ENCODE results near the gene CUX1. TPM values are rescaled to one million over a fixed set of nuclear protein-coding genes. Genes with fewer than 3 reads are reported as not detected.

The CUX1 gene
- total RNA-seq, 1 experiment from 2014 or later: 54.8 TPM

DNA sequence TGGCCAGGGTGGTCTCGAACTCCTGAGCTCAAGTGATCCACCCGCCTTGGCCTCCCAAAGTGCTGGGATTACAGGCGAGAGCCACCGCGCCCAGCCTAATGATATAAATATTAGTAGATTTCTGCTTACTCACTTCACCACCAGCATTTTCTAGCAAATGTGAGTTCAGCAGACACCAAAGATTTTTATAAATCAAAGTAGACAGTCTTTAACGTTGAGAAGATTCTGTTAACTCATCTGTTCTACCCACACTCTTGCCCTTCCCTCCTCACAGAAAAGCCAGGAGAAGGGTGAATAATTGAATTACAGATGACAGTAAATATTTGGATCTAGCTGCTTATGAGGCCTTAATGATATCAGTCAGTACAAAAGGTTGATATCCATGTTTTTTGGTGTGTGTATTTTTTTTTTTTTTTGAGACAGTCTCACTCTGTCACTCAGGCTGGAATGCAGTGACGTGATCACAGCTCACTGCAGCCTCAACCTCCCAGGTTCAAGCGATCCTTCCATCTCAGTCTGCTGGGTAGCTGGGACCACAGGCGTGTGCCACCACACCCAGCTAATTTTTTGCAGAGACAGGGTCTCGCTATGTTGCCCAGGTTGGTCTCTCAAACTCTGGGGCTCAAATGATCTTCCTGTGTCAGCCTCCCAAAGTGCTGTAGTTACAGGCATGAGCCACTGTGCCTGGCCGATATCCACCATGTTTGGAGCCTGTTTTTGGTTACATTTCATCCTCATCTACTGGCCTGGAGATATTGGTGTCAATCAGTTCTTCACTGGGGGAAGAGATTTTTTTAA, 120.5 kb downstream of the CUX1 start:
- CTCF ChIA-PET: no interaction called here
- Mint-ChIP-seq H3K27ac (ENCODE audit: unreplicated experiment) (no peak overlapping the region), H3K4me3 (ENCODE audit: low read depth, unreplicated experiment) (no peak overlapping the region), H3K9me3 (ENCODE audit: low read depth, unreplicated experiment) (no peaks in the 10 kb centered on the region), H3K4me1 (ENCODE audit: low read depth, unreplicated experiment) (peaks cover 11% of the 10 kb centered on the region), H3K27me3 (ENCODE audit: unreplicated experiment) (no peaks in the 10 kb centered on the region), H3K36me3 (ENCODE audit: insufficient read depth, unreplicated experiment) (no peaks in the 10 kb centered on the region)
- BruUV-seq (replicated peaks): no TSS peak
- no peak for DNase-seq
- TF ChIP-seq, protein P1, sequence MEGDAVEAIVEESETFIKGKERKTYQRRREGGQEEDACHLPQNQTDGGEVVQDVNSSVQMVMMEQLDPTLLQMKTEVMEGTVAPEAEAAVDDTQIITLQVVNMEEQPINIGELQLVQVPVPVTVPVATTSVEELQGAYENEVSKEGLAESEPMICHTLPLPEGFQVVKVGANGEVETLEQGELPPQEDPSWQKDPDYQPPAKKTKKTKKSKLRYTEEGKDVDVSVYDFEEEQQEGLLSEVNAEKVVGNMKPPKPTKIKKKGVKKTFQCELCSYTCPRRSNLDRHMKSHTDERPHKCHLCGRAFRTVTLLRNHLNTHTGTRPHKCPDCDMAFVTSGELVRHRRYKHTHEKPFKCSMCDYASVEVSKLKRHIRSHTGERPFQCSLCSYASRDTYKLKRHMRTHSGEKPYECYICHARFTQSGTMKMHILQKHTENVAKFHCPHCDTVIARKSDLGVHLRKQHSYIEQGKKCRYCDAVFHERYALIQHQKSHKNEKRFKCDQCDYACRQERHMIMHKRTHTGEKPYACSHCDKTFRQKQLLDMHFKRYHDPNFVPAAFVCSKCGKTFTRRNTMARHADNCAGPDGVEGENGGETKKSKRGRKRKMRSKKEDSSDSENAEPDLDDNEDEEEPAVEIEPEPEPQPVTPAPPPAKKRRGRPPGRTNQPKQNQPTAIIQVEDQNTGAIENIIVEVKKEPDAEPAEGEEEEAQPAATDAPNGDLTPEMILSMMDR (IDR thresholded peaks at IDR 0.05; ENCODE audit: unreplicated experiment): no peak
- intact Hi-C loops (cut with micrococcal nuclease; ENCODE audit: unreplicated experiment): no loop called here

DNA sequence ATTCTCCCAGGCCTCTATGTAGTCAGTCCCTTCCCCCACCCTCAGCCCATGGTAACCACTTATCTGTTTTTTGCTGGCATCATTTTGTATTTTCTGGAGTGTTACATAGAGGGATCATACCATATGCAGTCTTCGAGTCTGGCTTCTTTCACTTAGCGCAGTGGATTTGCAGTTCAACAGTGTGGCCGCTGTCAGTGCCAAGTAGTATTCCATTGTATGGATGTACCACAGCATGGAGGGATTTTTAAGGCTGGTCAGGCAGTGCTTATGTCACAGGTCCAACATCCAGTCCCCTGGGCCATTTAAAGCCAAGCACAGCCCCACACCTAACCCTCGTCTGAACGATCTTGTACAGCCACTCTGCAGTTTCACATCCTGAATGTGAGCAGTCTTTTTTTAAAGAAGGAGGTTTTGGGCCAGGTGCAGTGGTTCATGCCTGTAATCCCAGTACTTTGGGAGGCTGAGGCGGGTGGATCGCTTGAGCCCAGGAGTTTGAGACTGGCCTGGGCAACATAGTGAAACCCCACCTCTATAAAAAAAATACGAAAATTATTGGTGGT, 121.8 kb downstream of the CUX1 start:
- CTCF ChIA-PET: no interaction called here

DNA sequence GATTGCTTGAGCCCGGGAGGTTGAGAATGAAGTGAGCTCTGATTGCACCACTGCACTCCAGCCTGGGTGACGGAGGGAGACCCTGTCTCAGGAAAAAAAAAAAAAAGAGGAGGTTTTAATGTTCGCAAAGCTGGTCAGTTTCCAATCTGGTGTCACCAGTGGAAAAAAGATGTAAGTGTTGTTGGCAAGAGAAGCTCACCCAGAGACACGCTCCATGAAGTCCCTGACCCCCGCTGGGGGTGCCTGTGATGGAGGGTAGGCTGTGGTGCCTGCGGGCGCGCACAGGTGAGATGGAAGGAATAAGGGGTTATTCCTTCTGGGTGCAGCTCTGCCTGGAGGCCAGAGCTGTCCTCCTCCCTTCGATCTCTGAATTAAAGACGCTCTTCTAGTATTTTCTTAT, 122.7 kb downstream of the CUX1 start:
- Mint-ChIP-seq H3K4me1 (ENCODE audit: low read depth, unreplicated experiment) (peaks cover 11% of the 10 kb centered on the region), H3K9me3 (ENCODE audit: low read depth, unreplicated experiment) (no peaks in the 10 kb centered on the region), H3K27me3 (ENCODE audit: unreplicated experiment) (no peaks in the 10 kb centered on the region), H3K36me3 (ENCODE audit: insufficient read depth, unreplicated experiment) (no peaks in the 10 kb centered on the region), H3K27ac (ENCODE audit: unreplicated experiment) (no peak overlapping the region), H3K4me3 (ENCODE audit: low read depth, unreplicated experiment) (no peak overlapping the region)
- intact Hi-C loops (cut with micrococcal nuclease; ENCODE audit: unreplicated experiment): no loop called here
- no TSS peak for BruUV-seq (replicated peaks)
- no peak for DNase-seq
- TF ChIP-seq, protein P1 (IDR thresholded peaks at IDR 0.05; ENCODE audit: unreplicated experiment): no peak
- CTCF ChIA-PET: interaction anchor here (0.6 to 0.7 kb wide), 2 partner anchors 249 to 304 kb away, joined by 3 to 5 read pairs; no protein-coding TSS in a partner anchor

More for the DNA sequence above, 121.8 kb downstream of the CUX1 start:
- no peaks in the 10 kb centered on the region for H3K27me3 Mint-ChIP-seq (ENCODE audit: unreplicated experiment)
- no peaks in the 10 kb centered on the region for H3K9me3 Mint-ChIP-seq (ENCODE audit: low read depth, unreplicated experiment)
- intact Hi-C loops (cut with micrococcal nuclease; ENCODE audit: unreplicated experiment): no loop called here
- no TSS peak for BruUV-seq (replicated peaks)
- no peak overlapping the region for H3K27ac Mint-ChIP-seq (ENCODE audit: unreplicated experiment)
- TF ChIP-seq, protein P1 (IDR thresholded peaks at IDR 0.05; ENCODE audit: unreplicated experiment): no peak
- H3K4me1 Mint-ChIP-seq (ENCODE audit: low read depth, unreplicated experiment): peaks cover 11% of the 10 kb centered on the region
- DNase-seq: no peak
- H3K36me3 Mint-ChIP-seq (ENCODE audit: insufficient read depth, unreplicated experiment): no peaks in the 10 kb centered on the region
- H3K4me3 Mint-ChIP-seq (ENCODE audit: low read depth, unreplicated experiment): no peak overlapping the region

DNA sequence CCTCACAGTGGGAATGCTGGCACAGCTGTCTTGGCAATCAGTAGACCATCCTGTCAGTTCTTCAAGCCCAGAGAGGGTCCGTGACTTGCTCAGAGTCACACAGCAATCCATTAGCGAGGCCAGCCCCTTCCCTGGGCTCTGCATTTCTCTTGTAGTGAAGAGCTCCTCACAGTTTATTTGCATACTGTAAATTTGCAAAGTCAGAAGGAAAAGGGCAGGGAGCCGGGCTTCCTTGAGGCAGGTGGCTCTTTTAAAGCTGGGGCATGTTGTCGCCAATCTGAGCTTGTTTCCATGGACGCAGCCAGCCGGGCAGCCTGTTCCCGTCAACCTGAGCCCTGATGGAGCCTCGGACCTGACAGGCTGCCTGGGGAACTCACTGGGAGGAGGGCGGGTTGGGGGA, 123.4 kb downstream of the CUX1 start:
- no peak overlapping the region for H3K27ac Mint-ChIP-seq (ENCODE audit: unreplicated experiment)
- intact Hi-C loops (cut with micrococcal nuclease; ENCODE audit: unreplicated experiment): no loop called here
- no TSS peak for BruUV-seq (replicated peaks)
- no peak for DNase-seq
- H3K4me3 Mint-ChIP-seq (ENCODE audit: low read depth, unreplicated experiment): no peak overlapping the region
- H3K9me3 Mint-ChIP-seq (ENCODE audit: low read depth, unreplicated experiment): no peaks in the 10 kb centered on the region
- H3K27me3 Mint-ChIP-seq (ENCODE audit: unreplicated experiment): no peaks in the 10 kb centered on the region
- peaks cover 11% of the 10 kb centered on the region for H3K4me1 Mint-ChIP-seq (ENCODE audit: low read depth, unreplicated experiment)
- CTCF ChIA-PET: interaction anchor here (0.7 kb wide), 1 partner anchor 303 kb away, joined by 3 read pairs; no protein-coding TSS in a partner anchor
- TF ChIP-seq, protein P1 (IDR thresholded peaks at IDR 0.05; ENCODE audit: unreplicated experiment): no peak
- peaks cover 3% of the 10 kb centered on the region for H3K36me3 Mint-ChIP-seq (ENCODE audit: insufficient read depth, unreplicated experiment)
